ENCODE data around the gene CAPN12.

DNA sequence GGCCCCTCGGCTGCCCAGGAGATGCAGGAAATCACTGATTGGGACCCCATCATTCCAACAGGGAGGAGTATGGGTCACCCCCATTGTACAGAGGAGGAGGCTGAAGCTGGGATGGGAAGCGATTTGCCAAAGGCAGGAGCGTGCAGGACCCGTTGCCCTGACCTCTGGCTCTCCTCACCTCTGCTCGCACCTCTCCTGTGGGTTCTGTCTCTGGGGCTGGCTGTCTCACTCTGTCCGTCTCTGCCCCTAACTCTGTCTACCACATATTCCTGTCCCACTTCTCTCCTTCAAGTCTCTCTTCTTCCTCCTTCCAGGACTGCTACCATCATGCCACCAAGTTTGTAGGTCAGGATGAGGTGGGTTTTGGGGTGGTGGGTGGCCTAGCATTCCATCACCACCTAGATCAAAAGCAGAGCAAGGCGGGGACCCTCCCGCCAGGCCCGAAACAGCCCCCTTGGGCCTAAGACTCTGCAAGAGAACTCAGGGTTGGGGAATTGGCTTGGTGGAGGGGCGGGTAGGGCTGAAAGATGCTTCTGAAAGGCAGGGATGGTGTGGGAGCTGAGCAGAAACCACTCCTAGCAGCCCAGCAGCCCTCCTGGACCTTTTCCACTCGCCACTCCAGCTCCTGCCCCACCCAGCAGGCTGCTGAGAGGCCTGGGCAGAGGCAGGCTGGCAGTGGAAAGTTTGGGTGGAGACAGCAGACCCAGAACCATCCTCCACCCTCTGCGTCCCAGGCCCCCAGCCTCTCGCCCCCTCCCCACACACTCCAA, 30.1 kb upstream of the CAPN12 start:
- TF ChIP-seq, protein P1, sequence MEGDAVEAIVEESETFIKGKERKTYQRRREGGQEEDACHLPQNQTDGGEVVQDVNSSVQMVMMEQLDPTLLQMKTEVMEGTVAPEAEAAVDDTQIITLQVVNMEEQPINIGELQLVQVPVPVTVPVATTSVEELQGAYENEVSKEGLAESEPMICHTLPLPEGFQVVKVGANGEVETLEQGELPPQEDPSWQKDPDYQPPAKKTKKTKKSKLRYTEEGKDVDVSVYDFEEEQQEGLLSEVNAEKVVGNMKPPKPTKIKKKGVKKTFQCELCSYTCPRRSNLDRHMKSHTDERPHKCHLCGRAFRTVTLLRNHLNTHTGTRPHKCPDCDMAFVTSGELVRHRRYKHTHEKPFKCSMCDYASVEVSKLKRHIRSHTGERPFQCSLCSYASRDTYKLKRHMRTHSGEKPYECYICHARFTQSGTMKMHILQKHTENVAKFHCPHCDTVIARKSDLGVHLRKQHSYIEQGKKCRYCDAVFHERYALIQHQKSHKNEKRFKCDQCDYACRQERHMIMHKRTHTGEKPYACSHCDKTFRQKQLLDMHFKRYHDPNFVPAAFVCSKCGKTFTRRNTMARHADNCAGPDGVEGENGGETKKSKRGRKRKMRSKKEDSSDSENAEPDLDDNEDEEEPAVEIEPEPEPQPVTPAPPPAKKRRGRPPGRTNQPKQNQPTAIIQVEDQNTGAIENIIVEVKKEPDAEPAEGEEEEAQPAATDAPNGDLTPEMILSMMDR (IDR thresholded peaks at IDR 0.05 in 4 of 5, conservative IDR thresholded peaks at IDR 0.05 in 1 of 5): no peak
- no peak for TF ChIP-seq POLR2A (IDR thresholded peaks at IDR 0.05)
